HG03103 (cell line): ENCODE results near the gene PCNT.
A peak's percentile ranks its signal among the peaks of the same experiment; 100 is the strongest.
"Not testable (repeated sequence)": the region's sequence is repeated elsewhere in the genome, so short reads cannot be mapped to it uniquely, and the experiment has no call there.

Experiments
- ATAC-seq: cut with Tn5 transposase; IDR thresholded peaks from one replicate; pipeline ENCODE4 v1.9.1; 2021; ENCODE audit warnings: low read depth; ENCODE audit not compliant: unreplicated experiment

PCNT gene

DNA sequence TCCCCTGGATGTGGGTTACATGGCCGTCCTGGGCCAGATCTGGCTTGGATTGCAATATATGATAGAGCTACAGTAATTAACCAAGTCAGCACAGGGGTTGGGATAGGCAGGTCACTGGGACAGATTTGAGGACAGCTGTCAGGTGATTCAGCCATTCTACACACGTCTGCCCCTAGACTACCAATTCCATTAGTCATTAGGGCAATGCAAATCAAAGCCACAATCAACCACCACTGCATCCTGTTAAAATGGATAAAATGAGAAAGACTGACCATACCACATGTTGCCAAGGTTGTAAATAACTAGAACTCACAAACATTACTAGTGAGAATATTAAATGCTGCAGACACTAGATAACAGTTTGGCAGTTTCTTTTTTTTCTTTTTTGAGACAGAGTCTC is 16.3 kb upstream of the PCNT start:
- no peak for ATAC-seq

DNA sequence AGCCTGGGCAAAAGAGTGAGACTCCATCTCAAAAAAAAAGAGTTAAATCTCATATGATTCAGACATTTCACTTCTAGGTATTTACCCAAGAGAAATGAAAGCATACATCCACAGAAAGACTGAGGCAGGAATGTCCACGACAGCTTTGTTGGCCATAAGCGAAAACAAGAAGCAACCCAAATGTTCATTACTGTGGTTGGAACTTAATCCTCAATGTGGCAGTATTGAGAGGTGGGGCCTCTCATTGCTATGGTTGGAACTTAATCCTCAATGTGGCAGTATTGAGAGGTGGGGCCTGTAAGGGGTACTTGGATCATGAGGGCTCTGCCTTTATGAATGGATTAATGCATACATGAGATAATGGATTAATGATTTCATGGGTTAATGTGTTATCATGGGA is 15.5 kb upstream of the PCNT start:
- no peak for ATAC-seq

- ATAC-seq, result not testable (repeated sequence)
These were observed 13.7 kb upstream of the PCNT start for GRCh38 chr21:46310260-46310659.

DNA sequence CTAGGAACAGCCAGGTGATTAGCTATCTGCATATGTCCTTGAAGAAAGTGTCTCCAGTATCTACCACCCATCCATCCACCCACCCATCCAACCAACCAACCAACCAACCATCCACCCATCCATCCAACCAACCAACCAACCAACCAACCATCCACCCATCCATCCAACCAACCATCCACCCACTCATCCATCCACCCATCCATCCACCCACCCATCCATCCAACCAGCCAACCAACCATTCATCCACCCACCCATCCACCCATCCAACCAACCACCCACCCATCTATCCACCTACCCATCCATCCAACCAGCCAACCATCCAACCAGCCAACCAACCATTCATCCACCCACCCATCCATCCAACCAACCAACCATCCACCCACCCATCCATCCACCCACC is 12.4 kb upstream of the PCNT start:
- ATAC-seq, result no peak

GRCh38 chr21:46312949-46313348 is 11.0 kb upstream of the PCNT start:
- no peak for ATAC-seq

GRCh38 chr21:46314441-46315020 is 9.4 kb upstream of the PCNT start:
- no peak for ATAC-seq

GRCh38 chr21:46316708-46317324 is 7.1 kb upstream of the PCNT start:
- ATAC-seq, result no peak

GRCh38 chr21:46317710-46318463 is 6.1 kb upstream of the PCNT start:
- ATAC-seq, result no peak

- no peak for ATAC-seq
These were observed 5.5 kb upstream of the PCNT start for GRCh38 chr21:46318464-46318845.

- no peak for ATAC-seq
These were observed 4.8 kb upstream of the PCNT start for GRCh38 chr21:46319186-46319585.

GRCh38 chr21:46320331-46320801 is 3.6 kb upstream of the PCNT start:
- no peak for ATAC-seq

- no peak for ATAC-seq
These were observed 1.4 kb upstream of the PCNT start for GRCh38 chr21:46322351-46323226.

DNA sequence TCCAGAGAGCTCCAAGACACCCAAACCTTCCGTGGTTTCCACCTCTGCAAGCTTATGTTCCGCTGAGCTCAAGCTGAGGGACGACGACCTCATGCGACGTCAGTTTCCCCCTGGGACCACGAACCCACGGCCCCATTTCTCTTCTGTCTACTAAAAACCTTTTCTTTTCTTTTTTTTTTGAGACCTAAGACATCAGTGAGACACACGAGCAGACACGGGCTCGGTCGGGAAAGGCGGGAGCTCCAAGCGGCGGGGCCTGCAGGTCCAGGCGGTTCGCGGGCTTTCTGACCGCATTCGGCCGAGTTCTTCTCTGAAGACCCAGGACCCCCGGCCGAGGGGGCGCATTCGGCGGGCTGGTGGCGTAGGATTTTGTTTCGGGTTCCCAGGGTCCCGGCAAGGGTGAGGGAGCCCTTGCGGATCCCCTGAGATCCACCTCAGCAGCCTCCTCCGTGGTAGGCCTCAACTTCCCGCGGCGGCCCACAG is 688 bp upstream of the PCNT start:
- ATAC-seq, result no peak

DNA sequence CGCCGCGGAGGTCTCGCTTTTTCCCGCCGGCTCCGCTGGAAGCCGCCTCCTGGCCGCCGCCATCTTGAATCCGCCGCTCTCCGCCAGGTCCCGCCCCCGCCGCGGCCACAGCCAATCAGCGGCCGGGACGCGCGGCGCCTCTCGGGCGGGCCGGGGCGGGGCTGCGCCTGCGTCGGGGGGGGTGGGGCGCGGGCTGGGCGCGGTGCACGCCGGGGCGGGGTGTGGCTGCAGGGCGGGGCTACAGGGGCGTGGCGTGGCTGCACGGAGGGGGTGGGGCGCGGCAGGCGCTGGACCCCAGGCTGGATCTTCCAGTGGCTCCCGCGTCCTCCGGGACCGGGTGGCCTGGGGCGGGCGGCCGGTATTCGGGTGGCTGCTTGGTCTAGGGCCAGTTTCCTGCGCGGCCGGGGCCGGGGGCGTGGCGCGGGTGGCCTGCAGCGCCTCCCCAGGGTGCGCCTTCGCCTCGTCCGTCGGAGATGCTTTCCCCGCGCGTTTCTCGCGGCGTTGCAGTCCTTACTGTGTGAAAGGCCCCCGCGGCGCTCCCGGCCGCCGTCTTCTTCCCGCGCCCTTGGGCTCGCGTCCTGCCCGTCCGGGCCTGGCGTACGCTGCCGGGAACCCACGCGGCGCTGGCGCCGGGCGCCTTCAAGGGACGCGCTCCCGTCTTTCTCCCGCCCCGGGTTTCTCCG is 575 bp downstream of the PCNT start:
- ATAC-seq, result peak; percentile 46

GRCh38 chr21:46325073-46325912 is 1.3 kb downstream of the PCNT start:
- ATAC-seq, result no peak

DNA sequence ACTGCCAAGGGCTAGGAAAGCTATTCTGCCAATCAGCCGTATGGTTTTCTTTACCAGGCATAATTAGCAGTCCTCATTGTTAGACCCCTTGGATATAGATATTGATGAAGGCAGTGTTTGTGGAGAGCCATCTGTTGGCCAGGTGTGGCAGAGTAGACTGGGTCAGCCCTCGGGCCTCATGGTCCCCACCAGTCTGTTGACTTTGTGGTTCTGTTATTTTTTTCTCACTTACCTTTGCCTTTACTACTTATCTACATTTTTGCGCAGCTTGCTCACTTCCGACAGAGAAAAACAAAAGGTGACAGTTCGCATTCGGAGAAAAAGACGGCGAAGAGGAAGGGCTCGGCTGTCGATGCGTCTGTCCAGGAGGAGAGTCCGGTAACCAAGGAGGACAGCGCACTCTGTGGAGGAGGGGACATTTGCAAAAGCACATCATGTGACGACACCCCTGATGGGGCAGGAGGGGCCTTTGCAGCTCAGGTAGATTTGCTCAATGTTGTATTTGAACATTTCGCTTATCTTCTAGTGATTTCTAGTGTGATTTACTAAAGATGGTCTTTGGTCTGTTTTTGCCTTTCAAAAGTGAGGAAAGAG is 2.3 kb downstream of the PCNT start:
- no peak for ATAC-seq

- ATAC-seq, result no peak
These were observed 3.8 kb downstream of the PCNT start for GRCh38 chr21:46327711-46328110.

DNA sequence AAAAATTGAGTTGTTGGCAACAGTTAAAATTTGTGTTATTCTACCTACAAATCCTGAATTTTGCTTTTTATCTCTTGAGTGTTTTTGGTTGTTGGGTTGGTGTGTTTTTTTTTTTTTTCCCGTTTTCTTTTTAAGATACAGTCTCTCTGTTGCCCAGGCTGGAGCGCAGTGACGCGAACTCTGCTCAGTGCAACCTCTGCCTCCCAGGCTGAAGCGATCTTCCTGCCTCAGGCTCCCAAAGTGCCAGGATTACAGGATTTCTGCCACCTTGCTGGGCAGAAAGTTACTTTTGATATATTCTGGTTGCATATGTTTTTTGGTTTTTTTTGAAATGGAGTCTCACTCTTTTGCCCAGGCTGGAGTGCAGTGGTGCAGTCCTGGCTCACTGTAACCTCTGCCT is 4.2 kb downstream of the PCNT start:
- no peak for ATAC-seq

DNA sequence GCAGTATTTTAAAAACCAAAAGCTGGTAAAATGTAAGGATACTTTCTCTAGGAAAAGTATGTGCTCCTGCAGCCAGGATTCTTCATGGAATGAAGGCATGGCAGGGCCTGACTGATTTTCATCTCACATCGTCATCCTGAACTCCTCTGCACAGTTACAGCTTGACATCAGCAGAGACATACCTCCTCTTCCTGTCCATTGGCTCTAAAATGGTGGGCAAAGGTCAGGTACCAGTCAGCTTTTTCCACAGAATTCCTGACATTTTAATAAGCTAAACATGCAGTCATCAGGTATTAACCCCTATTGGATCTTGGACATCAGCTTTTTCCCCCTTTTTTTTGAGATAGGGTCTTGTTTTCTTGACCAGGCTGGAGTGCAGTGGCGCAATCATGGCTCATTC is 5.8 kb downstream of the PCNT start:
- no peak for ATAC-seq
